NOMO-1 treated with dmso at 0.1 percent for 144 hours (cell line): ENCODE measurements around the gene SGCA.
A peak's percentile ranks its signal among the peaks of the same experiment; 100 is the strongest.

ENCODE experiments used
- DNase-seq: peaks from one replicate; lab custom pipeline; 2025; ENCODE audit not compliant: unreplicated experiment; lab: John Stamatoyannopoulos, UW

SGCA gene

DNA sequence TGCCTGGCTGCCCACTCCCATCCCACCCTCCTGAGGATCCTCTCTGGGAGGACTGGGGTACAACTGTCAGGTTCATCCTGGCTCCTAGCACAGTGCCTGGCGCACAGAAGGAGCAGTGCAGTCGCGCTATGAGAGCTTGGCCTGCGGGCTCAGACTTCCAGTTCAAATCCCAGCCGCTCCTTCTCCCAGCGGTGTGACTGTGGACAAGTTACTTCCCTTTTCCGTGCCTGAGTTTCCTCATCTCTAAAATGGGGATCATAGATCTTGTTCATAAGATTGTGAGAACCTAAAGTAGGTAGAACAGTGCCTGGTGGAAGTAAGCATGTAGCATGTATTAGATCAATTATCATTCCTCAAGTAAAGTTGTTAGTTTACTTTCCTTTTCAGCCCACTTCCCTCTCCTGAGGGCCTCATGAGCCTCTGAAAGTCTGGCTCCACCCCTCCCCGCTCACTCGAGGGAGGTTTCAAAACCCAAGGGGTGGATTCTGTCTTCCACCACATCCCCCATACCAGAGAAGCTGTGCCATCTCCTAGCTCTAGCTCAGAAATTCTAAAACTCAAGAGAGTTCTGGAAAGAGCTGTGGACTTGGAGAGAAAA is 55.6 kb downstream of the SGCA start:
- DNase-seq, result peak; percentile 79

DNA sequence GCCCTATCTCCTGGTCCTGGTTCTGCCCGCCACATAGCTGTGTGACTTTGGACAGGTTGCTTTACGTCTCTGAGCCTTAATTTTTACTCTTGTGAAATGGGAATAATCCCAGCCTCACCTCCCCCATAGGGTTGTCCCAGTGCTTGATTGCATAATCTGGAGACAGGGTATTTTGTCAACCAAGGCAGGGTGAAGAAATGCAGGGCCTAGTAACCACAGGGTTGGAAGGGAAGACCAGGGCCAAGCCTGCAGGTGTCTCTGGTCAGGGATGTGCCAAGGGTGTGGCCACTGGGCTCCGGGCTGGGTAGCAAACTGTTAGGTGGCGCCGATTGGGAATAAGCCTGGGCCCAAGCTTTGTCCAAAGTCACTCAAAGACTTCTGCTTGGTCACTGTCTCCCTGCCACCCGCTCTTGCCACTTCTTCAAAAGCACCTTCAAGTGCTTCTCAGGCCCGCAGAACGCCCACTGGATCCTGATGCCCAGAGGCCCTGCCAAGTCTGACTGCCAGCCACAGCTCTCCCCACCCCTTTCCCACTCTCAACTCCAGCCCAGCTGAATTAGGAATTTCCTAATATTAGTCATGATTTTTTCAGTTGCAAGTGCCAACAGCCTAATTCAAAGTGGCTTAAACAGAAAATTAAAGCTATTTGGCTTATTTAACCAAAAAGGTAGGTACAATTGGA is 56.2 kb downstream of the SGCA start:
- DNase-seq, result no peak

DNA sequence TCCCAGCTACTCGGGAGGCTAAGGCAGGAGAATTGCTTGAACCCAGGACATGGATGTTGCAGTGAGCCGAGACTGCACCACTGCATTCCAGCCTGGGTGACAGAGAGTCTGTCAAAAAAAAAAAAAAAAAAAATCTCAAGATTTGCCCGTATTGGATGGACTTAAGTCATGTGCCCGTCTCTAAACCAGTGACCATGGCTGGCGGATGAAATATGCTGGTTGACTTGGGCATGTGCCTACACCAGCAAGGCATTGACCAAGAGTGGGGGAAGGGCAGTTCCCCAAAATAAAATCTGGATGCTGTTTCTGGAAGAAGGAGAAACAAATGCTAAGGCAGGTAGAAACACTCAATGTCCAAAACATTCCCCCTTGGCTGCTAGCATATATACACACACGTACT is 57.1 kb downstream of the SGCA start:
- DNase-seq, result no peak
